LNCaP clone FGC (cell line): ENCODE measurements around the gene TMEM87B.

ENCODE experiments used
- DNase-seq: peaks from one replicate; pipeline ENCODE4 v3.0.0-alpha.2; 2011; ENCODE audit warnings: low read depth
- H3K4me3 ChIP-seq: 2 replicates; pipeline ENCODE4 v1.5.1; 2011; ENCODE audit warnings: mild to moderate bottlenecking, low read depth, low read length, control low read depth
- TF ChIP-seq, protein P1 (sequence below): IDR thresholded peaks from 2 replicates; pipeline ENCODE4 v1.5.1; 2012; ENCODE audit warnings: mild to moderate bottlenecking; ENCODE audit not compliant: control insufficient read depth, insufficient read depth; ENCODE audit errors: extremely low read depth

Gene TMEM87B

GRCh38 chr2:112077814-112078213 is 22.7 kb downstream of the TMEM87B start:
- TF ChIP-seq, protein P1, sequence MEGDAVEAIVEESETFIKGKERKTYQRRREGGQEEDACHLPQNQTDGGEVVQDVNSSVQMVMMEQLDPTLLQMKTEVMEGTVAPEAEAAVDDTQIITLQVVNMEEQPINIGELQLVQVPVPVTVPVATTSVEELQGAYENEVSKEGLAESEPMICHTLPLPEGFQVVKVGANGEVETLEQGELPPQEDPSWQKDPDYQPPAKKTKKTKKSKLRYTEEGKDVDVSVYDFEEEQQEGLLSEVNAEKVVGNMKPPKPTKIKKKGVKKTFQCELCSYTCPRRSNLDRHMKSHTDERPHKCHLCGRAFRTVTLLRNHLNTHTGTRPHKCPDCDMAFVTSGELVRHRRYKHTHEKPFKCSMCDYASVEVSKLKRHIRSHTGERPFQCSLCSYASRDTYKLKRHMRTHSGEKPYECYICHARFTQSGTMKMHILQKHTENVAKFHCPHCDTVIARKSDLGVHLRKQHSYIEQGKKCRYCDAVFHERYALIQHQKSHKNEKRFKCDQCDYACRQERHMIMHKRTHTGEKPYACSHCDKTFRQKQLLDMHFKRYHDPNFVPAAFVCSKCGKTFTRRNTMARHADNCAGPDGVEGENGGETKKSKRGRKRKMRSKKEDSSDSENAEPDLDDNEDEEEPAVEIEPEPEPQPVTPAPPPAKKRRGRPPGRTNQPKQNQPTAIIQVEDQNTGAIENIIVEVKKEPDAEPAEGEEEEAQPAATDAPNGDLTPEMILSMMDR = no peak
- H3K4me3 ChIP-seq = no peak overlapping the region
- DNase-seq = no peak

DNA sequence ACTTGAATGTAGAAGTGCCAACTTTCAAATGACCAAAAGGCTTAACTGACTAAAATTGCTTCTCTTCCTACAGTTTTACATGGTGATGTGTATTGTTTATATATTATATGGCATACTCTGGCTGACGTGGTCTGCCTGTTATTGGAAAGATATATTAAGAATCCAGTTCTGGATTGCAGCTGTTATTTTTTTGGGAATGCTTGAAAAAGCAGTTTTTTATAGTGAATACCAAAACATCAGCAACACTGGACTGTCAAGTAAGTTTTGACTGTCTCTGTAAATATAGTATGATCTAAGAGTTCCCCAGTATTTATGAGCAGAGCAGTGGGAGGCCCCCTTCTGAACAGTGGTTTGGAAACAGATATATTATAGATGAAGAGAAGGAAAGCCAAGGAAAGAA is 26.2 kb downstream of the TMEM87B start:
- DNase-seq = no peak
- H3K4me3 ChIP-seq = no peak overlapping the region
- TF ChIP-seq, protein P1 = no peak

GRCh38 chr2:112084689-112085374 is 29.8 kb downstream of the TMEM87B start:
- TF ChIP-seq, protein P1 = no peak
- peak; percentile 69 for DNase-seq
- no peak overlapping the region for H3K4me3 ChIP-seq

DNA sequence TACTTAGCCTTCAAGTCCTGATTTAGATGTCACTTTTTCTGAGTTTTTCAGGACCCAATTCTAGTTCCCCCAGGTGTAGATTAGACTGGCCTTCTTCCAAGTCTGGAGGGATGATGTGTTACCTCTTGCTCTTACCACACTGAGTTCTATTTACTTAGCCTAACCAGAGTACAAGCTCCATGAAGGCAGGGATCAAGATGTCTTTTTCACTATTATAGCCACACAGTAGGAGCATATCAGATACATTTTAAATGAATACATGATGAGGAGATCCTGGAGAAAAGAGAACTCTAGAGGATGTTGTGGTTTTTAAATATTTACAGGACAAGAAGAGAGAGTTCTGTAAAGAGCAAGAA is 30.3 kb downstream of the TMEM87B start:
- no peak for DNase-seq
- TF ChIP-seq, protein P1 = no peak
- H3K4me3 ChIP-seq = no peak overlapping the region

- no peak overlapping the region for H3K4me3 ChIP-seq
- TF ChIP-seq, protein P1 = no peak
- no peak for DNase-seq
These were observed 31.0 kb downstream of the TMEM87B start for GRCh38 chr2:112085916-112086669.

- H3K4me3 ChIP-seq = no peak overlapping the region
- TF ChIP-seq, protein P1 = no peak
- no peak for DNase-seq
These were observed 32.4 kb downstream of the TMEM87B start for GRCh38 chr2:112087346-112088020.
